Glutamatergic neuron (in vitro differentiated cells): ENCODE measurements around the gene MSH4. TPM values are rescaled to one million over a fixed set of nuclear protein-coding genes. Genes with fewer than 3 reads are reported as not detected.

ENCODE experiments used
- DNase-seq: peaks from one replicate; pipeline ENCODE4 v3.0.0; 2022
- H3K27ac Mint-ChIP-seq: one replicate; pipeline ENCODE4 v1.8.0; 2020; ENCODE audit warnings: mild to moderate bottlenecking, mixed read lengths, inconsistent platforms; ENCODE audit not compliant: unreplicated experiment
- H3K27me3 Mint-ChIP-seq: one replicate; pipeline ENCODE4 v1.8.0; 2020; ENCODE audit warnings: mild to moderate bottlenecking, moderate library complexity, mixed read lengths, inconsistent platforms; ENCODE audit not compliant: unreplicated experiment
- H3K36me3 Mint-ChIP-seq: one replicate; pipeline ENCODE4 v1.8.0; 2020; ENCODE audit warnings: mild to moderate bottlenecking, mixed read lengths, inconsistent platforms; ENCODE audit not compliant: unreplicated experiment
- H3K4me1 Mint-ChIP-seq: one replicate; pipeline ENCODE4 v1.8.0; 2020; ENCODE audit warnings: mild to moderate bottlenecking, low read depth, mixed read lengths, inconsistent platforms; ENCODE audit not compliant: unreplicated experiment
- H3K4me3 Mint-ChIP-seq: one replicate; pipeline ENCODE4 v1.8.0; 2020; ENCODE audit warnings: mild to moderate bottlenecking, mixed read lengths, inconsistent platforms; ENCODE audit not compliant: unreplicated experiment
- H3K9me3 Mint-ChIP-seq: one replicate; pipeline ENCODE4 v1.8.0; 2020; ENCODE audit warnings: mild to moderate bottlenecking, moderate library complexity, mixed read lengths, inconsistent platforms; ENCODE audit not compliant: unreplicated experiment
- CTCF ChIP-seq: fragments of 200-600 bp; sonication (generic); IDR thresholded peaks from one replicate; pipeline ENCODE4 v1.5.0; 2021; ENCODE audit not compliant: partially characterized antibody, unreplicated experiment
- total RNA-seq: library from RNA; stranded (reverse); fragmentation: NEBNext Ultra II Directional; extraction: Animal tissue kit (Norgen Biotek cat#: 25700); gene quantifications from one replicate; pipeline ENCODE4 v1.2.1, GENCODE V29; 2021; ENCODE audit not compliant: unreplicated experiment

The MSH4 gene
- total RNA-seq, 1 donor from 2014 or later = 0.20 TPM

GRCh38 chr1:75838079-75838478, 41.4 kb downstream of the MSH4 start:
- Mint-ChIP-seq H3K4me1 (no peaks in the 10 kb centered on the region), H3K4me3 (no peak overlapping the region), H3K27me3 (no peaks in the 10 kb centered on the region), H3K27ac (no peak overlapping the region), H3K36me3 (no peaks in the 10 kb centered on the region), H3K9me3 (no peaks in the 10 kb centered on the region)
- TF ChIP-seq CTCF = no peak
- DNase-seq = no peak

- no peak for DNase-seq
- H3K4me3 Mint-ChIP-seq = no peak overlapping the region
- no peaks in the 10 kb centered on the region for H3K27me3 Mint-ChIP-seq
- no peak overlapping the region for H3K27ac Mint-ChIP-seq
- no peaks in the 10 kb centered on the region for H3K36me3 Mint-ChIP-seq
- TF ChIP-seq CTCF = no peak
- no peaks in the 10 kb centered on the region for H3K9me3 Mint-ChIP-seq
- H3K4me1 Mint-ChIP-seq = no peaks in the 10 kb centered on the region
These were observed 44.7 kb downstream of the MSH4 start for GRCh38 chr1:75841421-75841820.

- no peak for DNase-seq
- TF ChIP-seq CTCF = no peak
- no peaks in the 10 kb centered on the region for H3K9me3 Mint-ChIP-seq
- H3K27ac Mint-ChIP-seq = no peak overlapping the region
- no peak overlapping the region for H3K4me3 Mint-ChIP-seq
- H3K36me3 Mint-ChIP-seq = no peaks in the 10 kb centered on the region
- no peaks in the 10 kb centered on the region for H3K4me1 Mint-ChIP-seq
- no peaks in the 10 kb centered on the region for H3K27me3 Mint-ChIP-seq
These were observed 48.9 kb downstream of the MSH4 start for GRCh38 chr1:75845576-75845975.

- H3K36me3 Mint-ChIP-seq = no peaks in the 10 kb centered on the region
- H3K27me3 Mint-ChIP-seq = no peaks in the 10 kb centered on the region
- no peak for DNase-seq
- no peaks in the 10 kb centered on the region for H3K4me1 Mint-ChIP-seq
- TF ChIP-seq CTCF = no peak
- H3K9me3 Mint-ChIP-seq = no peaks in the 10 kb centered on the region
- no peak overlapping the region for H3K27ac Mint-ChIP-seq
- H3K4me3 Mint-ChIP-seq = no peak overlapping the region
These were observed 58.3 kb downstream of the MSH4 start for GRCh38 chr1:75855010-75855409.

GRCh38 chr1:75855734-75856133, 59.1 kb downstream of the MSH4 start:
- Mint-ChIP-seq H3K27me3 (no peaks in the 10 kb centered on the region), H3K27ac (no peak overlapping the region), H3K9me3 (no peaks in the 10 kb centered on the region), H3K4me1 (no peaks in the 10 kb centered on the region), H3K4me3 (no peak overlapping the region), H3K36me3 (no peaks in the 10 kb centered on the region)
- DNase-seq = no peak
- no peak for TF ChIP-seq CTCF
